Cerebellar cortex (tissue), 1 donor: ENCODE measurements around the gene HMHB1.

Experiments used
- DNase-seq: peaks from one replicate; pipeline ENCODE4 v3.0.0-alpha.2; 2015; ENCODE audit warnings: low spot score

HMHB1 gene

DNA sequence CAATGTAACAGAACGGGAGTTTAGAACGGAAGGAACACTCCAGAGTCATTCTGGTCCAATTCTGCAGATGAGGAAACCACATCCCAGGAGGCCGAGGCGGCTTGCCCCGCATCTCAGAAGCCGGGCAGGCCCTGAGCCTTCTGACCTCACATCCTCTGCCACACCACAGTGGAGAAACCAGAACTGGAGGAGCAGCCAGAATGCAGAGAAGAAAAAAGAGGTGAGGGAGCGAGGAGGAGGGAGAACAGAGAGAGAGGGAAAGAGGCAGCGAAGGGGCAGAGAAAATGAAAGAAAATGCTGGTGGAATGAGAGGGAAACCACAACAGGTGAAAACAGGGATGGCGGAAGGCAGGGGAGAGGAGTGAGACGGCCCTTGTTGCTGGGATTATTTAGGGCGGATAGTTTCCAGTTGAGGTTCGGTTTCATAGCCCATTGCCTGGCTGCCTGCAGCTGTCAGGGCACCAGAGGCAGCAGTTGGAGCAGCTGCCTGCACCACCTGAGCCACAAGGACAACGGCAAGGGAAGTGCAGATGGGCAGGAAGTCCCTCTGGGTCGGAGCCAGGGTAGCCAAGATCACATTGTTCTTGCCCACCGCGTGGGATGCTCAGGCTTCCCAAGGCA lies at the start of gene HMHB1:
TSS of gene HMHB1 (plus strand) at position 77 of the 621 bp plus-strand sequence.
- no peak for DNase-seq

DNA sequence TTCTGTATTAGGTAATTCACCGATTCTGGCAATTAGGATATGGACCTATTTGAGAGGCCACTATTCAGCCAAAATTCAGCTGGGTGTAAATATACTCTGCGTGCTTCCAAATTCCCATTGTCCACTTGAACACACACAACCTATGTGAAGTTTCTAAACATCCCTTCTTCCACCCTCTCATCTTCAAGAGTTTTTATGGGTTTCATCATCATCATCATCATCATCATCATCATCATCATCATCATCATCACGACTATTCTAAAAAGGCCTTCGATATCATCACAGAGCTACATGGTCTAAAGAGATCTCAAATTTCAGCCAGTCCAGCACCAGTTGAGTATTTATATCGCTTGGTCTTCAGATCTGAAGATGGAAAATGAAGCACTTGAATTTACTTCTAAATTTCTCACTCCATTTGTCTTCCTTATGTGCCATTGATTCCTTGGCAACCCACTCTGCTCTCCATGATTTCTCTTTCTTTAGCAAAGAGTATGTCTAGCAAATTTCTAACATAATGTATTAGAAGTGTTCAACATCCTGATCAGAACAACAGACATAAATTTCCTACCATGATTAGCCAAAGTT lies 49.2 kb upstream of the HMHB1 start:
- no peak for DNase-seq

DNA sequence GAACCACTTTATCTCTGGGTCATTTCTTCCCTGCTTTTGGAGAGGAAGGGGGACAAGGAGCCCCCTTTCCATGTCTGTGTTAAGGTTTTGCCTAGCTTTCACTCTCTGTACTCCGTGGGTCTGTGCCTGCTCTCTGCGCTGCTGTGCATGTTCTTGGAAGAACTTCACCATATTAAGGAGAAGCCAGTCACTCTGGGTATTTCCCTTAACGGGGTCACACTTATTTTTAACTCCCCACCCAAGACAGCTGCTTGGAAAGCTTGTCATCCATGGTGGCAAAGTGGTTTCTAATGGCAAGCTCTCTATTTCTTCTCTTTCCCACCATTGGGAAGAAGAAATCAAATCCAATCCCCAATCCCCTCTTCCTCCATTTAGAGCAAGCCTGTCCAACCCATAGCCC lies 44.8 kb upstream of the HMHB1 start:
- no peak for DNase-seq

DNA sequence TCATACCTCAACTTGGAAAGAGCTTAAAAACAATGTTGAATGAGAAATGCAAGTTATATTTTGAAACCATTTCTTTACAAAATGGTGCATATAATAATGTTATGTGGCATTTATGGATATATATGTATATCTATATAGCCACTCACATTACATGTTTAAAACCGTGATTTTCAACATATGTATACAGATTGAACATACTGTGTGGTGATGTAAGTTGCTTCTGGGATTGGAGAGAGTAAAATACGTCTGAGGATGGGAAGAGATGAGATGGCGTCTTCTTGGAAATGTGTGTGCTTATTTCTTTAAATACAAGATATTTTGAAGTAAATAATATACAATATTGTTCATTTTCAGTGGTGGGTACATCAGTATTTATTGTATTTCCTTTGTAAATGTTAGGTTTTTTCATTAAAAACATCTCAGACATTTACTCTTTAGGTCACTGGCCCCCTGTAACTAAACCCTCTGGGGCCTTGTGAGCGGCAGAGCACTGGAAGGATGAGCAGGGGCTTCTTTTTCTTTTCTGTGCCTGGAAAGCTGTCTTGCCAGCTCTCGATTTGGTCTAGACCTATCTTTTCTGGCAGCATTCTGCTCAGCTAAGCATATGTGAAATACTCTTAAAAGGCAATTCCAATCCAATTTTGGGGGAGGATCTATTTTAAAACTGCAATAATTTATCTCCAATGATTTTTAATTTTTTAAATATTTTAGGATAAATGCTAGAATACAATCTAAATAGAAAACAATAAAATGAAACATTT lies 42.8 kb upstream of the HMHB1 start:
- no peak for DNase-seq

DNA sequence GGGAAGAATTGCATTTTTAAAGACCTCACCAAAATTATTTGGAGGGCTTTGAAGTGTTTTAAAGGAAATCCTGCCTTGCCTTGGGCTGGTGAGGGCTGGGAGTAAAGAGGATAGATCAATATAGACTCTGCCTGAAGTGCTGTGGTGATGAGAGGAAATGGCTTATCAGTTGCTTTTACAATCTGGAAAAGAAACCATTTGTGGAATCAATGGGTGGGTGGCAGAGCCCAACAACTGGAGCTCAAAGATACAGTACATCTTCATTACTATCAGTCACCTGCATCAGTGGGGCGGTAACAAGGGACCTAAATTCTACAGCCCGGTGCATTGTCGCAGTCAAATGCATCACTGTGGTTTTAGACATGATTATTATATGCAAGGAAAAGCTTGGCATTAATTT lies 41.5 kb upstream of the HMHB1 start:
- DNase-seq: no peak

DNA sequence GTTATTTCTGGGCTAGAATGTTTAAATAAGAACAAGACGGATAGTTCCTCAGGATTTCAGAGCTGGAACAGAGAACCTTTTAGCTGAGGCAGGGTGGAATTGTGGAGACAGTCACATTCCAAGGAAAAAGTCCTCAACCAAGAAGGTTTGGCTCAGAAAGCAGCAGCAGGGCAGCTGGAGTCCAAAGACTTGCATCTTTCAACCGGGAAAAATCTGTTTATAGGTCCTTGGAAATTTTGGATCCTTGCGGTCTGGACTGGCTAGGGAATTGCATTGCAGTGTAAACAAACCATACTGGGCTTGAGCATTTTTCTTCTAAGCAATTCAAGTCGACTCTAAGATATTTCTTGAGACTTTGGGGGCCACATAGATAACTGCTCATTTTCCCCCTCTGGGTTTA lies 40.8 kb upstream of the HMHB1 start:
- no peak for DNase-seq

DNA sequence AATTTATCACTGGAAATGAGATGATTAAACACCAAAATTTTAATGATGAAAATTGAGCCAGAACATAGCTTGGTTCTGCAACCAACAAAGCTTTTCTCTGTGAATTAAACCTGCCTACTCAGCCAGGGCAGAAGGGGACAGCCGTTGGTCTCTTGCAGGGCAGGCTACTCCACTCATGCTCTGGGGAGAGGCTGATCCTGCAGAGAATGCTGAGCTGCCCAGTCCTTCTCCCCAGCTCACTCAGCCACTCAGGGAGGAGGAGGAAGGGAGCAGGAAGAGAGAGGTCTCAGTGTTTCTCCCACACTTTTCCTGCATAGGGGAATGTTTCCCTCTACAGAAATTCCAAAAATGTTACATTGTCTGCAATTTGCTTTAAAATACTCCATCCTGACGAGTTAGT lies 40.4 kb upstream of the HMHB1 start:
- no peak for DNase-seq

DNA sequence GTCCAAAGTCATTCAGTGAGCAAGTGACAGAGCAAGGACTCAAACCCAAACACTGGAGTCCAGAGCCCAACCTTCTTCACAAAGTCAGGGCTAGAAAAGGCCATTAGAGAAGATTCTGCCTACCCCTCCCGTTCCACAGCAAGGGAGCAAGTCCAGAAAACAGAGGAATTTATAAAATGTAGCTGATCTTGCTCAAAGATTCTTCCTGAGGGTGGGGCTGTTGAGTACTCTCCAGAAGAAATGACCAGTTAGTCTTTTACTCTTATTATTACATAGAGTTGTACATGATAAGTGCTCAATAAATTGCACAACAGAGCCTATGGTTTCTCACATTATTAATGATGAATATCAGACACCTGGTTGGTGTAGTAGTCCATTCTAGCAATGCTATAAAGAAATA lies 39.3 kb upstream of the HMHB1 start:
- no peak for DNase-seq

DNA sequence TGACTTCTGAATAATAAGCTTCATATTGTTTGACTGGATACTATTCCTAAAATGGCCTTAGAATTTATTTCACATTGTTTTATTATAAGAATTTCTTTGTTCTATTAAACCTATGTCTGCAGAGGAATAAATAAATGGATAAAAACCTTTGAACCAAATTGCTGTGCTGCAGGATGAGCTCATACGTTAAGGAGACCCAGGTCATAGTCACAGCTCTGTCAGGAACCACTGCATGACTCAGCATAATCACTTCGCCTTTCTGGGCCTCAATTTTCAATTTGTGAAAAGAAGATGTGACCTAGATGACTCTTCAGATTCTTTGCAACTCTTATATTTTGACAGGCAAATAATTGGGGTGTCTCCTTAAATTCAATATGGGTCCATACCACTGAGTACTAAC lies 36.7 kb upstream of the HMHB1 start:
- no peak for DNase-seq

DNA sequence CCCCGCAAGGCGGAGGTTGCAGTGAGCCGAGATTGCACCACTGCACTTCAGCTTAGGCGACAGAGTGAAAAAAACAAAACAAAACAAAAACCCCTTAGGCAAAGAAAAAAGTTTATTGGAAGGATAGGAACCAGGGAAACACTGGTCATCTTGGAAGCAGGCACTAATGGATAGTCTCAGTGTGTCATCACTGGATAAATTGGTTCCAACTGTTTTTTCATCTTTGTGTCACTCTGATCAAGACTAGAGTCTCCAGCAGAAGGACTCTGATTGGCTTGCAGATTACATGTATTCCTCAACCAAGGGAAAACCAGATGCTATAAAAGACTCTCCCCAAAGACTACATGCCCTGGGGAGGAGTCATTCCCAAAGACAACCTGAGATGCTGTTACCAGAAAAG lies 35.0 kb upstream of the HMHB1 start:
- no peak for DNase-seq

DNA sequence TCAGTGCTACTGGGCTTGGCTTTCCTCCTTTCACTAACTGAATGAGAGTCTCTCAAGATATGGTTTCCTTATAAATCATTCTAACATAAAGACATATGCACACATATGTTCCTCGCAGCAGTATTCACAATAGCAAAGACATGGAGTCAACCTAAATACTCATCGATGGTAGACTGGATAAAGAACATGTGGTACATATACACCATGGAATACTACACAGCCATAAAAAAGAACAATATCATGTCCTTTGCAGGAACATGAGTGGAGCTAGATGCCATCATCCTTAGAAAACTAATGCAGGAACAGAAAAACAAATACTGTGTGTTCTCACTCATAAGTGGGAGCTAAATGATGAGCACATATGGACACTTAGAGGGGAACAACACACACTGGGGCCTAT lies 32.5 kb upstream of the HMHB1 start:
- no peak for DNase-seq

DNA sequence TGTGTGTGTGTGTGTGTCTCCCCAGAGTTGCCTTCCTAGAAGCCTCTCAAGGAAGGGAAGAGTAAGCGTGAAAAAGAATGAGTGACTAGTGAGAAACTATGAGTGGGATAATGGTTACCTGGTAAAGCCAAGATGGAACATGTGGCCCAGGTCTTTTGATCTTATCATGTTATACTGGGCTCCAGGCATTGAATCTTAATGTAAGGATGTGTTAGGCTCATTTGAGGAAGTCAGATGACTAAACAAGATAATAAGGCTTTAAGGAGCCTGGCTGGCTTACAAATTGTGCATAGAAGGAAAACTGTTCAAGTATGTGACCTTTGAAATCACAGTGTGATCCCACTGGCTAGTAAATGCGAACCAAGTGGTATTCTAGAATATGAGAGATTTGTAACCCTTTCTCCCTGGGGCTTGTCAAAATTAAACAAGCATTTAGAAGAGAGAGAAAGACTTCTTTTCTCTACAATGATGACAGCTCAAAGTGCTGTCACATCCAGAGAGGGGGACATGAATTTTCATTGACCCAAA lies 29.9 kb upstream of the HMHB1 start:
- DNase-seq: no peak

DNA sequence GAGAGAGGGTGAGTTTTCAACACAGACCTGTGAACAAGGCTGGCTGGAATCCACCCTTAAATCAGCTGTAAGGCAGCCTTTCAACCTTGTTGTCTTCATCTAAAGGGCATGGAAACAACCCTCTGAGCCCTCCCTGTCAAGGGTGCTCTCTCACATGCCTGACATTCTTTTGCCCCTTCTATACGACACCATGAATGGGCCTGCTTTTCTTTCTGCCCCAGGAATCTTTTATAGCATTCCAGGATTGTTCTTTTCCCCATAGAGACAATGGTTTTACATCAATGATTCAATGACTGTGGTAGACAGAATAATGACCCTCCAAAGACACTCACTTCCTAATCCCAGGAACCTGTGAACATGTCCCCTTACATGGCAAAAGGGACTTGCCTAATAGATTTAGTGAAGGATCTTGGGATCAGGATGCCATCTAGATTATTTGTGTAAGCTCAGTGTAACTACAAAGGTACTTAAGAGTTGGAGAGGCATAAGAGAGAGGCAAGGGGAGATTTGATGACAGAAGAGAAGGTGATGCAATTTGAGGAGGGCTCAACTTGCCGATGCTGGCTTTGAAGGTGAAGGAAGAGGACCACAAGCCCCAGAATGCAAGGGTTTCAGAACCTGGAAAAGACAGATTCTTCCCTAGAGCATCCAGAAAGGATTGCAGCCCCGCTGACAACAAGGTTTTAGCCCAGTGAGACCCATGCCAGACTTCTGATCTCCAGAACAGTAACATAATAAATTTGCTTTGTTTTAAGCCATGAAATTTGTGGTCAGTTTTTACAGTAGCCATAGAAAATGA lies 29.2 kb upstream of the HMHB1 start:
- no peak for DNase-seq

DNA sequence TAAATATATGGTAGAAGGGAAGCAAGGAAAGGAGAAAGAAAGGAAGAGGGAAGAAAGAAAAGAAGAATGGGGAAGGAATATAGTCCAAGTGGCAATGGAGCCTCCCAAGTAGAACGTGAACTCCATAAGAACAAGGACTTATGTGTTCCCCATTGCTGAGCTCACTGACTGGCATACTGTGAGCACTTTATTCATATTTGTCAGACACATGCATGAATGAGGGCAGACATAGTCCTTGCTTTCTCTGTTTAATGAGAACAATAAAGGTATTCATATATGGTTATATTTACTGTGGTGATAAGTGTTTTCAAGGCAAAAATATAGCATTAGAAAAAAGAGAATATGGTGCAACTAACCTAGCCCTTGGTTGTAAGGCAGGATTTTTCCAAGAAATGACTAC lies 23.6 kb upstream of the HMHB1 start:
- no peak for DNase-seq

DNA sequence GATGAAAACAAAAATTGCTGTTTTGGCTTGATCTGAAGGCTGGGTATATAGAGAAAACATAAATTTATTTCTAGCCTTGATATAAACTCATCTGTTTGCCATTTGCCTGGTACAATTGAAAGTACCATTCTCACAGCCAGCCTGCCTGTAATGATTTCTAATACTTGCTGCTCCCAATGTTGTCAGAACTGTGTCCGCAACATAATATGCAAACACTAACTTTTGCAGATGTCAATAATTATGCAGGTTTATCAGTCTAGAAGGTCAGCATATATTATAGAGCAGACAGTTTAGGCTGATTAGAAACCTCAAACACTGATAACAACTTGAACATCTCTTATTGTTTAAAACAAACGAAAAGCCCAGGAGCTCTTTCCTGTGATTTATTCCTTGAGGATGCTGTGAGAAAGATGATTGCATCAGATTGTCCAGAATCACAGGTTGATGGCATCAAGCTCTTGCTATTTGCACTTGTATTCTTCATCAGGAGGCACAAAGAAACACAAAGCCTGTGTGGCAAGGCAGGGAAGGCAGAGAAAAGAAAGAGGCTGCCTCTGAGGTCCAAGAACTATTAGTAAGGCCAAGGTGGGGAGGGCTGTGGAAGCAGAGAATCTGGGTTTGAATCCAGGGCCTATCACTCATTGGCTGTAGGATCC lies 21.4 kb upstream of the HMHB1 start:
- no peak for DNase-seq

DNA sequence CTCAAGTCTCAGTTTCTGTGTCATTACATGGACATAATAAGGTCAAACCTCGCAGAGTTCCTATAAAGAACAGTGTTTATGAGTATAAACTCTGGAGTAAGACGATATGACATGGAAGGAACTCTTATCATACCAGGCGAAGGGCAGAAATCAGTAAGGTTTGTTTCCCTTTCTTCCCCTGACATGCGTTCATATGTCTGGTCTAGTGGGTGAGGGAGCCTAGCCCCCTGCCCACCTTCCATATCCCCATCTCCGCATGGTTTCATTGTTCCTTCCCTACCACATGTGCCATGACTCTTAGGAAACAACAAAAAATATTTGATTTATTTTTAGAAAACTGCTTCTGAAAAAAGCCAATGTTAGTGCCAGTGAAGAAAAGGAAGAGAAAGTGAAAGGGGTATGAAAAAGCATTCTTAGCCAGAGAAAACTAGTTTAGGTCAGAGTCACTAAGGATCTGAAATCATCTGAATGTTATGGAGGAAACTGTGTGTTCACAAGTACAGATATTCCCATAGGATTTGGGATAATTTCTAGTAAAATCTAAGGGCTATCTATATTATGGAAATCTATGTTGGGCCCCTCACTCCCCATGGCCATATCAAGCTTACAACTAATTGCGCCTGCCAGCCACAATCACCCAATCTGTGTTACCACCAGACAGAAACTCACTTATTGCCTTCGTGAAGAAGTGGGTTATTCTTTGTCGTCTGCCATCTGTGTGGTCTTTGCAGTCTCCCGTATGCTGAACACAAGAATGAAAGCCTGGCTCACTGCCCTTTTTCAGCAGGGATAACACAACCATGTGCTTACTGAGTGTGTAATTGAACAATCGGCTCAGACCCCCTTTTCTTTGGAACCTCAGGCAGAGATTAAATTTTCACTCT lies 19.9 kb upstream of the HMHB1 start:
- DNase-seq: peak; percentile 36

DNA sequence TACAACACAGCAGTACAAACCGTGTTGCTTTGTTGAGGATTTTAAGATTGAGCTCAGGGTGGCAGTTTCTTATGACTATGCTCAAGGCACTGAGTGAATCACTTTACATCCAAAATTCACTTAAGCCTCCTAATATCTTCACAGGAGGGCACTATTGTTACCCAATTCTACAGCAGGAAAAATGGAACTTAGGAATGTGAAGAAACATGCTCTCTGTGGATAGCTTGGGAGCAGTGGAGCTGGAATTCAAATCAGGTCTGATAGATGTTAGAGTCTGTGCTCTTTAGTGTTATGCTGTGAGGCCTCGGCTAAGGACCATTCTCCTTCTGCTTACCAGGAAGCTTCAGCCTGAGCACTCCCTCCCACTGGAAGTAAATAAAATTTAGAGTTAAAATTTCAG lies 18.7 kb upstream of the HMHB1 start:
- no peak for DNase-seq

DNA sequence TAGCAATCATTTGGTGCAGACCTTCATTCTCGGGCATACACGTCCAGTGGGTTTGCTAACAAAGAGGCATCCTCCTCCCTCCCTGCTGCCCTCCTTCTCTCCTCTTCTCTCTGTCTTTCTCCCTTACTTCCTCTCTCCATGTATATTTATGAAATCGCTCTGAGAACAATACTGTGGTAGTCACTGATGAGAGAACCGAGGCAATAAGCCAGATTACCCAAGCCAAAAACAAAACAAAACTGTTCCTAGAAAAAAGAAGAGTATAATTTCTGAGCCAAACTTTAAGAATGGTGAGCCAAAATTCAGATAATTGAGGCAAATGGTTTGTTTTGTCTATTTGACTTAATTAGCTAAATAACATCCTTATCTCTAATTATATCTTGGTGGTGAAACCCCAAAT lies 15.8 kb upstream of the HMHB1 start:
- no peak for DNase-seq

DNA sequence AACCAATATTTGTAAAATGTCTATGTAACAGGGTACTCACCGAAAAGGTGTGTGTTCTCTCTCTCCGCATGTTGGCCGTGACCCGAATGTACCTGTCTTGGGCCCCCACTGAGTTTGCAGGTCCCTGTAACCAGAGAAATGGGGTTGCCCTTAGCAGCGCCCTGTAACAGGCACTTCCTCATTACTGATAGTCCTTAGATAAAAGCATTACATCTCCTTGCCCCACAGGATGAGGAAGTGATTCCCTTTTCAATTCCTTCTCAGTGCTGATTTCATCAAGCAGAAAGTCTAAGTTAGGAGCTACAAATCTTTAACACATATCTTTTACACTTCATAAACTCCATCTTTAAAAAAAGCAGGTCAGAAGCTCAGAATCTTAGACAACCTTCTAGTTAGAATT lies 15.2 kb upstream of the HMHB1 start:
- DNase-seq: no peak

DNA sequence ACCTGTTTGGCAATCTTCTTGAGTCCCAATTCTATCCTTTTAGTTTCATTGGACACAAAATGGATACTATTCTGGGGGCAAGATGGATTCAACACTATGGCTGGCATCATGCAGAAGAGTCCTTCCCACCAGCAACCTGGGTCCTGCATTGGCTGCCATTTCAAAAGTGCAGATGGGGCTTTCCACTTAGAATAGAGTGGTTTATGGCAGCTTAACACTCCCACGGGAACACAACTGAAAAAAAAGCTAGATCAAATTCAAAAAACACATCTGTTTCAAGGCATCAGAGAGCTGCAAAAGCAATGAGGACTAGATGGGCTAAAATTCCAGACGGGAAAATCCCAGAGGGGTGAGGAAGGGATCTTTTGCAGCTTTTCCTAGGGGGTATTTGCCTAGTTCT lies 11.2 kb upstream of the HMHB1 start:
- DNase-seq: no peak
